Naive thymus-derived CD4-positive, alpha-beta T cell (primary cell): Measurements from ENCODE around the gene XNDC1N. TPM values are rescaled to one million over a fixed set of nuclear protein-coding genes. Genes with fewer than 3 reads are reported as not detected.

Source experiments
- ATAC-seq: fragments of 150-1000 bp; cut with Tn5 transposase; 2 replicates; pipeline ENCODE4 v1.10.0; 2021; ENCODE audit warnings: mild to moderate bottlenecking, moderate library complexity
- CTCF ChIA-PET: fragments of 350-600 bp; sonication (Branson Sonifier 250); formaldehyde crosslinking; loops from one replicate; lab custom pipeline; 2021; ENCODE audit warnings: antibody characterized with exemption; lab: Charles Lee
- POLR2A ChIA-PET: fragments of 350-600 bp; sonication (Branson Sonifier 250); formaldehyde crosslinking; loops from one replicate; lab custom pipeline; 2021; ENCODE audit warnings: antibody characterized with exemption, inconsistent platforms; lab: Charles Lee
- DNase-seq, 9 donors: peaks; one replicate each; pipeline versions ENCODE4 v3.0.0 to v3.0.0-alpha.2; 2020 to 2022; ENCODE audit warnings: mixed read lengths in 1 of 9
- H3K27ac ChIP-seq: one replicate; pipeline ENCODE4 v1.7.0; 2013; ENCODE audit warnings: mild to moderate bottlenecking, low read depth, low read length, moderate library complexity
- H3K27me3 ChIP-seq, 2 donors: one replicate each; pipeline ENCODE4 v1.7.0; 2013; ENCODE audit warnings: low read length in 2 of 2, mild to moderate bottlenecking in 2 of 2, moderate library complexity in 2 of 2; ENCODE audit not compliant: control insufficient read depth in 2 of 2, insufficient read depth in 2 of 2
- H3K36me3 ChIP-seq, 3 experiments: 1 replicate in 2 of 3; 2 replicates in 1 of 3; pipeline ENCODE4 v1.7.0; 2013; ENCODE audit warnings: low read length in 3 of 3, mild to moderate bottlenecking in 3 of 3, moderate library complexity in 1 of 3; ENCODE audit not compliant: insufficient read depth in 3 of 3, control insufficient read depth in 2 of 3
- H3K4me1 ChIP-seq, 2 donors: one replicate each; pipeline ENCODE4 v1.7.0; 2013; ENCODE audit warnings: low read length in 2 of 2, mild to moderate bottlenecking in 2 of 2, moderate library complexity in 1 of 2; ENCODE audit not compliant: control insufficient read depth in 2 of 2, insufficient read depth in 2 of 2
- H3K4me3 ChIP-seq: 2 replicates; pipeline ENCODE4 v1.7.0; 2013; ENCODE audit warnings: mild to moderate bottlenecking, low read length
- H3K9me3 ChIP-seq, 3 experiments: 1 replicate in 2 of 3; 2 replicates in 1 of 3; pipeline ENCODE4 v1.7.0; 2013; ENCODE audit warnings: low read length in 3 of 3; ENCODE audit not compliant: control insufficient read depth in 2 of 3
- H3K27ac Mint-ChIP-seq, 9 donors: one replicate each; pipeline ENCODE4 v1.8.0; 2020 to 2022; ENCODE audit warnings: mixed read lengths in 9 of 9, mild to moderate bottlenecking in 8 of 9, moderate library complexity in 5 of 9, inconsistent platforms in 2 of 9
- H3K27me3 Mint-ChIP-seq, 5 donors: one replicate each; pipeline ENCODE4 v1.8.0; 2021 to 2022; ENCODE audit warnings: mixed read lengths in 5 of 5, mild to moderate bottlenecking in 1 of 5
- H3K36me3 Mint-ChIP-seq, 5 donors: one replicate each; pipeline ENCODE4 v1.8.0; 2020 to 2022; ENCODE audit warnings: mixed read lengths in 5 of 5, mild to moderate bottlenecking in 3 of 5, inconsistent platforms in 1 of 5
- H3K4me1 Mint-ChIP-seq, 7 donors: one replicate each; pipeline ENCODE4 v1.8.0; 2020 to 2022; ENCODE audit warnings: mixed read lengths in 7 of 7, mild to moderate bottlenecking in 3 of 7, inconsistent platforms in 1 of 7
- H3K4me3 Mint-ChIP-seq, 10 donors: one replicate each; pipeline ENCODE4 v1.8.0; 2020 to 2022; ENCODE audit warnings: mild to moderate bottlenecking in 10 of 10, mixed read lengths in 10 of 10, moderate library complexity in 6 of 10, inconsistent platforms in 2 of 10
- H3K9me3 Mint-ChIP-seq, 11 donors: one replicate each; pipeline ENCODE4 v1.8.0; 2020 to 2022; ENCODE audit warnings: mixed read lengths in 11 of 11, mild to moderate bottlenecking in 4 of 11, inconsistent platforms in 1 of 11, moderate library complexity in 1 of 11
- intact Hi-C, 2 donors: fragments of 100-400 bp; cut with micrococcal nuclease; formaldehyde crosslinking; loops; one replicate each; pipeline ENCODE4 v1.15.1; 2023
- polyA plus RNA-seq, 2 donors: library from polyadenylated mRNA; unstranded; fragments of 300-500 nt; fragmentation: Illumina TruSeq; gene quantifications; one replicate each; pipeline ENCODE4 v1.2.3, GENCODE V29; 2021
- total RNA-seq, 6 experiments: library from RNA in 5 of 6; stranded (reverse) in 5 of 6; gene quantifications; 1 replicate in 5 of 6; 2 replicates in 1 of 6; pipeline ENCODE4 v1.2.3 and lab custom pipeline; 2021 to 2026

Gene XNDC1N
- total and polyA plus RNA-seq, 7 experiments from 2014 or later: 5.0 to 27.2 (median 18.9) TPM

DNA sequence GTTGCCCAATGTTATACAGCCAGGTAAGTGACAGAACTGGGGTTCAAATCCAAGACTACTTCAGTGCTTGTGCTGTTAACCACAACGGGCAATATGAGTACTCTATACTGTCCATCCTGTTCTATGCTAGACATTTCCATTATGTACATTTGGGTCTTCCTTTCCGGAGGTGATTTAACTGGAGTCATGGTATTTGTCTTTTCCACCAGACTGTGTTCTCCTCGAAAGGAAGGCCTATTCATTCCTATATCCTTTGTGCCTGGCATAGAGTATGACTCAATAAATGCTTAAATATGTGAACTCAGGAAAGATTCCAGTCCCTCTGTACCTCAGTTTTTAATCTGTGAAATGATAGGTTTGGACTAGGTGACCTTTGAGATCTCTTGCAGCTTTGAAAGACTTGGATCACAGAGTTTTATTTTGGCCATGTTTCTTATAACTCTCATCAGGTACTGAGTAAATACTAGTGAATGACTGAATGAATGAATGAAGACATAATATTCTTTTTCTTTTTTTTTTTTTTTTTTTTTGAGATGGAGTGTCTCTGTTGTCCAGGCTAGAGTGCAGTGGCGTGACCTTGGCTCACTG is 7.0 kb upstream of the XNDC1N start:
- Mint-ChIP-seq H3K27ac (peak overlapping the region in 1 of 9 donors; percentile 13), H3K36me3 (peaks cover 4 to 11% (median 7%) of the 10 kb centered on the region in 5 donors), H3K4me1 (peaks cover 13 to 49% (median 33%) of the 10 kb centered on the region in 7 donors), H3K9me3 (no peaks in the 10 kb centered on the region), H3K27me3 (no peaks in the 10 kb centered on the region), H3K4me3 (no peak overlapping the region)
- Histone ChIP-seq H3K27me3 (no peaks in the 10 kb centered on the region), H3K9me3 (no peaks in the 10 kb centered on the region), H3K27ac (no peak overlapping the region), H3K4me3 (no peak overlapping the region), H3K4me1 (peaks cover 0 to under 1% of the 10 kb centered on the region in 2 donors), H3K36me3 (no peaks in the 10 kb centered on the region)
- ChIA-PET POLR2A (no interaction called here), CTCF (no interaction called here)
- intact Hi-C loops: no loop called here
- ATAC-seq (no peak), DNase-seq (no peak)

DNA sequence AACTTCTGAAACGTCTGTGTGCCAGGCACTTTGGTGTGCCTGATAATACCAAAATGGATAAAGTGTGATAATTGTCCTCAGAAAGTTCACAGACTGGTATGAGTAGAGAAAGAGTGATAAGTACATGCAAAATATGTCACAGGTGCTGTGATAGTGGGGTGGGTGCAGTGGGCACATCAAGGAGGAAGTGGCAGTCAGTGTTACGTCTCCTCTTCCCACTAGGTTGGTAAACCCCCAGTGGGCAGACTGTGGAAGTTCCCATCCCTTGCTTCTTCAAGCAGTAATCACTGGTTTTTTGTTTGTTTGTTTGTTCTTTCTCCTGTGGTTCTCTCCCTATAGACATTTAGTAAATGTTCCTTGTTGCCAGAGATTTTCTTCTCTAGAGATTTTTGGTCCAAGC is 5.8 kb upstream of the XNDC1N start:
- peaks cover 25 to 56% (median 45%) of the 10 kb centered on the region in 7 donors for H3K4me1 Mint-ChIP-seq
- Histone ChIP-seq H3K36me3 (peaks cover 0 to under 1% (median 0%) of the 10 kb centered on the region in 3 experiments), H3K27ac (no peak overlapping the region), H3K4me1 (peaks cover 10 to 12% of the 10 kb centered on the region in 2 donors), H3K9me3 (no peaks in the 10 kb centered on the region), H3K27me3 (no peaks in the 10 kb centered on the region), H3K4me3 (no peak overlapping the region)
- peak overlapping the region in 1 of 9 donors; percentile 14 for H3K27ac Mint-ChIP-seq
- CTCF ChIA-PET: no interaction called here
- H3K9me3 Mint-ChIP-seq: no peaks in the 10 kb centered on the region
- ATAC-seq (peak; percentile 59), DNase-seq (no peak)
- no peak overlapping the region for H3K4me3 Mint-ChIP-seq
- intact Hi-C loops: no loop called here
- no peaks in the 10 kb centered on the region for H3K27me3 Mint-ChIP-seq
- peaks cover under 1 to 8% (median 7%) of the 10 kb centered on the region in 5 donors for H3K36me3 Mint-ChIP-seq
- POLR2A ChIA-PET: no interaction called here

DNA sequence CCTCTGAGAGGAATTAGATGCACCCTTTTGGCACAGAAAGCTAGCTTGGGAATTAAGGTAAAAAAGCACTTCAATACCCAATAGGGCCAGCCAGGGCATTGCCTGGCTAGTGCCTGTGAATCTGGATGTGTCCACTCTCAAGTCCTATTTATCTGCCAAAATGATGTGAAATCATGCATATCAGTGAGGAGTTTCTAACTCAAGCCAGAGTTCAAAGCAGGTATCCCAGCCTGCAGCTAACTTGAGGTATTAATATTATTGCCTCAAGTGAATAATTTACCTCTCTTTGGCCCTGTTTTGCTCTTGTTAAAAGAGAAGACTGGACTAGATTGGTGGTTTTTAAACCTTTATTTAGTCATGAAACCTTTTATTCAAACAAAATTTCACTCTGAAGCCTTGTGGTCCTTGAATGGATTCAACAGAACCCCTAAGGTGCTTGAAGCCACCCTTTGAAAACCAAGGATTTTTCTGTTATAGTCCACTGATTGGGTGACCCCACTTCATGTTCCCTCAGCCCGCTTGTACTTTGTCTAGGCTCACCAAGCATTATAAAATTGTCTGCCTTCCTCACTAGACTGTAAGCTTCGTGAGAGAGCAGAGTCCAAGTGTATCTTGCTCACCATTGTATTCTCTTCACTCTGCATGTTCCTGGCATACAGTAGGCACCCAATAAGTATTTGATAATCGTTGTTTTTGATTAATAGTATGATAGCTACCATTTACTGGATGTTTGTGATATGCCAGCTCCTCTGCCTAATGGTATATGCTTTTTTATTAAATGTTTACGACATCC is 4.9 kb upstream of the XNDC1N start:
- peaks cover 32 to 63% (median 49%) of the 10 kb centered on the region in 7 donors for H3K4me1 Mint-ChIP-seq
- no peak for DNase-seq

DNA sequence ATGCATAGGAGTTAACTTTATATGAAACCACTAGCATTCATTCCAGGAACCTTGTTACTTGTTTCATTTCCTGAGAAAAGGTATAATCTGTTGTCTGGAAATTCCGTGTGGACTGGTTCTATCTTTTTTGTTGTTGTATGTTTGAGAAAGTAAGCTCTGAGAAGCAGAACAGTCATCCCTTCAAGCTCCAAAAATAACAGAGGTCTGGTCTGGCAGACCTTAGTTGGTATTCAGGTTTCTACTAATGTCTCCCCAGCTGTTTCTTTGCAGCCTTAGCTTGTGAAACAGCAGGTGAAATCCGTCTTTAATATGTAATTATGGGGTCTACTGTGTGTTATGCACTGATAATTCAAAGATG is 2.8 kb upstream of the XNDC1N start:
- H3K4me3 ChIP-seq: no peak overlapping the region
- peaks cover 0 to 8% (median 0%) of the 10 kb centered on the region in 3 experiments for H3K36me3 ChIP-seq
- H3K27me3 ChIP-seq: no peaks in the 10 kb centered on the region
- intact Hi-C loops: no loop called here
- DNase-seq: no peak
- H3K9me3 Mint-ChIP-seq: no peaks in the 10 kb centered on the region
- ATAC-seq: no peak
- POLR2A ChIA-PET: no interaction called here
- peaks cover 17 to 22% of the 10 kb centered on the region in 2 donors for H3K4me1 ChIP-seq
- H3K27ac Mint-ChIP-seq: no peak overlapping the region
- CTCF ChIA-PET: interaction anchor here (1.1 kb wide), 1 partner anchor 47 kb away, joined by 3 read pairs; no protein-coding TSS in a partner anchor
- H3K36me3 Mint-ChIP-seq: peaks cover 0 to 7% (median 0%) of the 10 kb centered on the region in 5 donors
- peak overlapping the region in 6 of 10 donors; percentile 9 to 98 (median 34) for H3K4me3 Mint-ChIP-seq
- H3K9me3 ChIP-seq: no peaks in the 10 kb centered on the region
- H3K27ac ChIP-seq: no peak overlapping the region
- H3K4me1 Mint-ChIP-seq: peaks cover 32 to 72% (median 63%) of the 10 kb centered on the region in 7 donors
- no peaks in the 10 kb centered on the region for H3K27me3 Mint-ChIP-seq

More for the DNA sequence above, 4.9 kb upstream of the XNDC1N start:
- ChIA-PET POLR2A (interaction anchor here (0.5 to 0.6 kb wide), 2 partner anchors 17 to 97 kb away, joined by 3 read pairs; no protein-coding TSS in a partner anchor), CTCF (interaction anchor here (0.6 kb wide), 1 partner anchor 30 kb away, joined by 3 read pairs; no protein-coding TSS in a partner anchor)
- Histone ChIP-seq H3K4me1 (peaks cover 10 to 12% of the 10 kb centered on the region in 2 donors), H3K9me3 (no peaks in the 10 kb centered on the region), H3K4me3 (no peak overlapping the region), H3K36me3 (peaks cover 0 to 5% (median 0%) of the 10 kb centered on the region in 3 experiments), H3K27ac (no peak overlapping the region), H3K27me3 (no peaks in the 10 kb centered on the region)
- Mint-ChIP-seq H3K9me3 (no peaks in the 10 kb centered on the region), H3K27me3 (no peaks in the 10 kb centered on the region), H3K4me3 (no peak overlapping the region), H3K36me3 (peaks cover 0 to 13% (median 8%) of the 10 kb centered on the region in 5 donors), H3K27ac (no peak overlapping the region)
- intact Hi-C loops: no loop called here
- ATAC-seq: no peak

DNA sequence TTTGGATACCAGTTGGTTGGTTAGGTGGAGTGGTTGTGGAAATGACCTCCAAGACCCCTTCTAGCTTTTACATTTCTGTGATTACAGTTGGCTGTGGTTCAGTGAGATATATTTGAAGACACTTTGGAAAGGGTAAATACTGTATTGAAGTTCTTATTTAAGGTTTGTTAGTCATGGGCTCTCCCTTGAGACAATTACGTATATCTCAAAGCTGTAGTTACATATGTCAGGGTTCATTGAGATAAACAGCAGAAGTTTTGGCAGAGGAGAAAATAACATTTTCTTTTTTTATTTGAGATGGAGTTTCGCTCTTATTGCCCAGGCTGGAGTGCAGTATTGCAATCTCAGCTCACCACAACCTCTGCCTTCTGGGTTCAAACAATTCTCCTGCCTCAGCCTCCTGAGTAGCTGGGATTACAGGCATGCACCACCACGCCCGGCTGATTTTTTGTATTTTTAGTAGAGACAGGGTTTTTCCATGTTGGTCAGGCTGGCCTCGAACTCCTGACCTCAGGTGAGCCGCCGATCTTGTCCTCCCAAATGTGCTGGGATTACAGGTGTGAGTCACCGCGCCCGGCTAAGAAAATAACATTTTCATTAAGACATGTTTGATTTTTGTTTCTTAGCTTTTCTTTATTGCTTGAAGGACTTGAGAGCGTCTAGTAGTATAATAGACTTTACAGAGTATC is 2.3 kb upstream of the XNDC1N start:
- H3K27ac Mint-ChIP-seq: peak overlapping the region in 4 of 9 donors; percentile 3 to 16 (median 7)
- no peaks in the 10 kb centered on the region for H3K9me3 Mint-ChIP-seq
- peaks cover 0 to 8% (median 0%) of the 10 kb centered on the region in 3 experiments for H3K36me3 ChIP-seq
- intact Hi-C loops: no loop called here
- no peaks in the 10 kb centered on the region for H3K9me3 ChIP-seq
- H3K4me1 Mint-ChIP-seq: peaks cover 32 to 73% (median 63%) of the 10 kb centered on the region in 7 donors
- no peak overlapping the region for H3K27ac ChIP-seq
- CTCF ChIA-PET: interaction anchor here (1.1 kb wide), 1 partner anchor 48 kb away, joined by 3 read pairs; no protein-coding TSS in a partner anchor
- ATAC-seq (no peak), DNase-seq (no peak)
- peaks cover 17 to 22% of the 10 kb centered on the region in 2 donors for H3K4me1 ChIP-seq
- H3K27me3 Mint-ChIP-seq: no peaks in the 10 kb centered on the region
- no peak overlapping the region for H3K4me3 ChIP-seq
- peak overlapping the region; percentile 92 to 100 (median 98) for H3K4me3 Mint-ChIP-seq
- POLR2A ChIA-PET: interaction anchor here (0.6 kb wide), 1 partner anchor 1662 kb away, joined by 4 read pairs; no protein-coding TSS in a partner anchor
- H3K36me3 Mint-ChIP-seq: peaks cover 0 to 7% (median 0%) of the 10 kb centered on the region in 5 donors
- no peaks in the 10 kb centered on the region for H3K27me3 ChIP-seq

DNA sequence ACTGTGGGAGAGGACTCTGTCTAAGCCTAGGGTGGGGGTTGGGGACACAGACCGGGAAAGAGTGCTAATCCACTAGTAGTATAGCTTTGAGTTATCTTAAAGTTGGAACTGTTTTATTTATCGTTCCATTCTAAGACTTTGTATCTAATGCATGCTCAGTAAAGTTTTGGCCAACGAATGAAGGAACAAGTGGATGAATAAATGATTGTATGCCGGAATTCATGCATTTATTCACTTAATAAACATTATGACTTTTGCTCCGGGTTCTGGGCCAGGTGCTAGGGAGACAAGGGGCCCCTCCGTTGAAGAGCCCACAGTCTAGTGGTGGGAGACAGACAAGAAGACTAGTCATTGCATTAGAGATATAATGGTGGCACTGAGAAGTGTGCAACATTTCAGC is 1.1 kb upstream of the XNDC1N start:
- H3K27me3 Mint-ChIP-seq: no peaks in the 10 kb centered on the region
- ChIA-PET POLR2A (interaction anchor here (1.1 to 3.0 kb wide), 6 partner anchors 14 to 293 kb away, joined by 4 to 15 read pairs (median 8); partner anchors contain the start of gene ANAPC15), CTCF (no interaction called here)
- ATAC-seq (no peak), DNase-seq (no peak)
- H3K9me3 Mint-ChIP-seq: peaks cover 0 to 1% (median 0%) of the 10 kb centered on the region in 11 donors
- Histone ChIP-seq H3K9me3 (no peaks in the 10 kb centered on the region), H3K27ac (peak overlapping the region; percentile 88), H3K4me3 (peak overlapping the region; percentile 97), H3K27me3 (no peaks in the 10 kb centered on the region), H3K36me3 (peaks cover 0 to 14% (median 0%) of the 10 kb centered on the region in 3 experiments), H3K4me1 (peaks cover 17 to 22% of the 10 kb centered on the region in 2 donors)
- H3K27ac Mint-ChIP-seq: peak overlapping the region; percentile 94 to 100 (median 98)
- peaks cover 0 to 8% (median 0%) of the 10 kb centered on the region in 5 donors for H3K36me3 Mint-ChIP-seq
- peaks cover 32 to 76% (median 66%) of the 10 kb centered on the region in 7 donors for H3K4me1 Mint-ChIP-seq
- peak overlapping the region; percentile 92 to 100 (median 98) for H3K4me3 Mint-ChIP-seq
- intact Hi-C loops: loop anchor here (2.0 kb wide), 3 partner anchors 143 to 1947 kb away; partner anchors contain the start of genes COA4 (in 1 of the 2), LAMTOR1 (in 1 of the 2) and PAAF1 (in 1 of the 2)
